Caco-2 (cell line): Measurements from ENCODE around the gene KCNV2. TPM values are rescaled to one million over a fixed set of nuclear protein-coding genes. Genes with fewer than 3 reads are reported as not detected.

ENCODE experiments used
- BruUV-seq: library from RNA; stranded (reverse); fragments of 400-500 nt; replicated peaks from 2 replicates; lab custom pipeline; 2021; lab: Mats Ljungman, UMichigan
- CTCF ChIA-PET: fragments of 300-600 bp; sonication (Branson Sonifier 250); formaldehyde crosslinking; loops from one replicate; lab custom pipeline; 2022; ENCODE audit warnings: antibody characterized with exemption; lab: Charles Lee
- POLR2A ChIA-PET: fragments of 300-600 bp; sonication (Branson Sonifier 250); formaldehyde crosslinking; loops from one replicate; lab custom pipeline; 2022; ENCODE audit warnings: antibody characterized with exemption; lab: Charles Lee
- DNase-seq, 2 experiments: peaks; one replicate each; pipeline versions ENCODE4 v3.0.0 to v3.0.0-alpha.2; 2020 to 2022
- H3K27me3 ChIP-seq: replicated peaks from 2 replicates; pipeline ENCODE4 v1.6.0; 2011; ENCODE audit warnings: low read length; ENCODE audit not compliant: control insufficient read depth, insufficient read depth
- H3K36me3 ChIP-seq: 2 replicates; pipeline ENCODE4 v1.5.1; 2011; ENCODE audit warnings: low read length; ENCODE audit not compliant: control insufficient read depth, insufficient read depth
- H3K4me1 ChIP-seq: fragments of 250-450 bp; sonication (Bioruptor Pico); 2 replicates; pipeline ENCODE4 v1.5.1; 2020; ENCODE audit warnings: mild to moderate bottlenecking
- H3K4me3 ChIP-seq: 2 replicates; pipeline ENCODE4 v1.5.1; 2011; ENCODE audit warnings: low read depth, mild to moderate bottlenecking, control low read depth, low read length
- H3K9me3 ChIP-seq: fragments of 250-450 bp; sonication (Bioruptor Pico); 2 replicates; pipeline ENCODE4 v1.5.1; 2020; ENCODE audit warnings: mild to moderate bottlenecking, moderate library complexity
- H3K27ac Mint-ChIP-seq: one replicate; pipeline ENCODE4 v1.8.0; 2022; ENCODE audit warnings: mixed read lengths; ENCODE audit not compliant: unreplicated experiment
- H3K27me3 Mint-ChIP-seq: one replicate; pipeline ENCODE4 v1.8.0; 2022; ENCODE audit warnings: mixed read lengths; ENCODE audit not compliant: insufficient read depth, unreplicated experiment
- H3K36me3 Mint-ChIP-seq: one replicate; pipeline ENCODE4 v1.8.0; 2022; ENCODE audit warnings: mild to moderate bottlenecking, mixed read lengths; ENCODE audit not compliant: insufficient read depth, unreplicated experiment
- H3K4me1 Mint-ChIP-seq: one replicate; pipeline ENCODE4 v1.8.0; 2022; ENCODE audit warnings: low read depth, mixed read lengths; ENCODE audit not compliant: unreplicated experiment
- H3K4me3 Mint-ChIP-seq: one replicate; pipeline ENCODE4 v1.8.0; 2022; ENCODE audit warnings: mild to moderate bottlenecking, moderate library complexity, mixed read lengths; ENCODE audit not compliant: unreplicated experiment
- H3K9me3 Mint-ChIP-seq: one replicate; pipeline ENCODE4 v1.8.0; 2022; ENCODE audit warnings: mixed read lengths; ENCODE audit not compliant: unreplicated experiment
- intact Hi-C: fragments of 100-400 bp; cut with micrococcal nuclease; formaldehyde crosslinking; loops from one replicate; pipeline ENCODE4 v1.10.0; 2022; ENCODE audit not compliant: unreplicated experiment
- total RNA-seq: library from RNA; stranded (reverse); gene quantifications from 2 replicates; pipeline ENCODE4 v1.2.3, GENCODE V29; 2022
- TF ChIP-seq, protein P1 (sequence below), 2 experiments: fragments of 200-600 bp in 1 of 2; IDR thresholded peaks; 1 replicate in 1 of 2; 2 replicates in 1 of 2; pipeline versions ENCODE4 v1.5.1 to v1.8.0; 2011 to 2022; ENCODE audit warnings: antibody characterized with exemption in 1 of 2, control low read depth in 1 of 2, inconsistent platforms in 1 of 2, low read depth in 1 of 2, low read length in 1 of 2, mild to moderate bottlenecking in 1 of 2, moderate library complexity in 1 of 2; ENCODE audit not compliant: insufficient read depth in 1 of 2, severe bottlenecking in 1 of 2, unreplicated experiment in 1 of 2

The KCNV2 gene
- total RNA-seq, 1 experiment from 2014 or later: not detected

DNA sequence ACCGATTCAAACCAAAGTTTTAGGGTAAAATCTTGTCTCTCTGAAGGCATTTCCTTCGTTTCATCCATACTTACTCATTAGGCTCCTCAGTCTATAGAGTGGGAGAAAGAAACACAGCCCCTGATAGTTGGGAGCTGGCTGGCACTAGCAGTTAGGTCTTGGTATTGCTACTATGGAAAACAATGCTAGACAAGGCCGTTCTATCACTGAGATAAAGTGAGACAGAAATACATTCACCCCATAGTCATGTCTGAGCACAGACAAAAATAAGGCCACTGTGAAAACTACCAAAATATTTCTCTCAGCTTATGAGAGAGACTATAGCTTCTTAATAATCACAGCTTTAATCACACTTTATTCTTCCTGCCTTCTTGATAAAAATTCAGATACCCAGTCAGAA lies 28.7 kb upstream of the KCNV2 start:
- no peaks in the 10 kb centered on the region for H3K27me3 Mint-ChIP-seq
- no peaks in the 10 kb centered on the region for H3K36me3 ChIP-seq
- intact Hi-C loops: no loop called here
- no TSS peak for BruUV-seq
- H3K4me3 ChIP-seq: no peak overlapping the region
- no peak overlapping the region for H3K27ac Mint-ChIP-seq
- peaks cover 7% of the 10 kb centered on the region; the same call in 1 of the 2 replicates for H3K4me1 ChIP-seq
- H3K27me3 ChIP-seq: no peaks in the 10 kb centered on the region
- no peaks in the 10 kb centered on the region for H3K9me3 Mint-ChIP-seq
- CTCF ChIA-PET: no interaction called here
- TF ChIP-seq, protein P1, sequence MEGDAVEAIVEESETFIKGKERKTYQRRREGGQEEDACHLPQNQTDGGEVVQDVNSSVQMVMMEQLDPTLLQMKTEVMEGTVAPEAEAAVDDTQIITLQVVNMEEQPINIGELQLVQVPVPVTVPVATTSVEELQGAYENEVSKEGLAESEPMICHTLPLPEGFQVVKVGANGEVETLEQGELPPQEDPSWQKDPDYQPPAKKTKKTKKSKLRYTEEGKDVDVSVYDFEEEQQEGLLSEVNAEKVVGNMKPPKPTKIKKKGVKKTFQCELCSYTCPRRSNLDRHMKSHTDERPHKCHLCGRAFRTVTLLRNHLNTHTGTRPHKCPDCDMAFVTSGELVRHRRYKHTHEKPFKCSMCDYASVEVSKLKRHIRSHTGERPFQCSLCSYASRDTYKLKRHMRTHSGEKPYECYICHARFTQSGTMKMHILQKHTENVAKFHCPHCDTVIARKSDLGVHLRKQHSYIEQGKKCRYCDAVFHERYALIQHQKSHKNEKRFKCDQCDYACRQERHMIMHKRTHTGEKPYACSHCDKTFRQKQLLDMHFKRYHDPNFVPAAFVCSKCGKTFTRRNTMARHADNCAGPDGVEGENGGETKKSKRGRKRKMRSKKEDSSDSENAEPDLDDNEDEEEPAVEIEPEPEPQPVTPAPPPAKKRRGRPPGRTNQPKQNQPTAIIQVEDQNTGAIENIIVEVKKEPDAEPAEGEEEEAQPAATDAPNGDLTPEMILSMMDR (IDR thresholded peaks at IDR 0.05; ENCODE audit: insufficient read depth in 1 of 2, low read depth in 1 of 2, low read length in 1 of 2, severe bottlenecking in 1 of 2, unreplicated experiment in 1 of 2): no peak
- no peaks in the 10 kb centered on the region for H3K36me3 Mint-ChIP-seq
- no peaks in the 10 kb centered on the region for H3K9me3 ChIP-seq
- H3K4me1 Mint-ChIP-seq: peaks cover 15% of the 10 kb centered on the region
- no peak overlapping the region for H3K4me3 Mint-ChIP-seq
- DNase-seq: no peak
- POLR2A ChIA-PET: no interaction called here

DNA sequence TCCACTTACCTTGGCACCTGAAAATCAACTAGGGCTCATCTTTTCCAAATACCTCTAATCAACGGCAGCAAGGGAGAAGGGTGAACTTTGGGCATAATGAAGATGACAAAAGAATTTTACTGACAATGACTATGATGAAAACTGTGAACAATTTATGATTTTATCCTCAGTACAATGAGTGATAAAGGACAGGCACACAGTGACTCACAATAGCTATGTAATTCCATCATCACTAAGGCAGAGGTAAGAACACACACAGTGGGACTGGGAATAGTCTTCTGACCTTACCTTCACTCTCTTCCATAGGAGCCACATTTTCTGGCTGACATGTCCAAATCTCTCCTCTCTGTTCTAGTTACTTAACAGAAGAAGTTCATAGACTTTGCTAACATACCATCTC lies 26.1 kb upstream of the KCNV2 start:
- Histone ChIP-seq H3K4me1 (peaks cover 7% of the 10 kb centered on the region; the same call in 1 of the 2 replicates), H3K4me3 (no peak overlapping the region), H3K27me3 (no peaks in the 10 kb centered on the region), H3K9me3 (no peaks in the 10 kb centered on the region), H3K36me3 (no peaks in the 10 kb centered on the region)
- intact Hi-C loops: no loop called here
- POLR2A ChIA-PET: no interaction called here
- Mint-ChIP-seq H3K4me3 (no peak overlapping the region), H3K4me1 (peaks cover 15% of the 10 kb centered on the region), H3K27me3 (no peaks in the 10 kb centered on the region), H3K36me3 (no peaks in the 10 kb centered on the region), H3K9me3 (no peaks in the 10 kb centered on the region), H3K27ac (no peak overlapping the region)
- TF ChIP-seq, protein P1 (IDR thresholded peaks at IDR 0.05; ENCODE audit: insufficient read depth in 1 of 2, low read depth in 1 of 2, low read length in 1 of 2, severe bottlenecking in 1 of 2, unreplicated experiment in 1 of 2): no peak
- DNase-seq: no peak
- CTCF ChIA-PET: no interaction called here
- BruUV-seq: no TSS peak

DNA sequence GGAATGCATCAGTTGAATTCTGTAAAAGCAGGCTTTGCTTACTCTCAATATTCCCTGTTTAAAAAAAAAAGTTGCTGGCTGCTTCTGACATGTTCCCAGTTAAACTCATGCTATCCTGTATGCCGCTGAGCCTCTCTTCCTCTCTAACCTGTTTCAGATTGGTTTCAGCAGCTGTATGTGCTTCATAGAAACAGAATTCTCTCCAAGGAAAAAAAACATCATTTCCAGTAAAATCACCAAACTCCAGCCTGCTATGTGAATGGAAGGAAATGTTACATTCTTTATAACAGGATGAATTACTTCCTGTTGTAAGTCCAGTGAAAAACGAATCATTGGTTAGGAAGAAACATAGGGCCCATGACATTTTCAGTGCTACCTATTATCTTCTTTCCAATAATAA lies 25.7 kb upstream of the KCNV2 start:
- H3K4me3 Mint-ChIP-seq: no peak overlapping the region

More for the DNA sequence above, 25.7 kb upstream of the KCNV2 start:
- ChIA-PET POLR2A (no interaction called here), CTCF (no interaction called here)
- Histone ChIP-seq H3K27me3 (no peaks in the 10 kb centered on the region), H3K4me3 (no peak overlapping the region), H3K36me3 (no peaks in the 10 kb centered on the region), H3K9me3 (no peaks in the 10 kb centered on the region), H3K4me1 (peaks cover 7% of the 10 kb centered on the region; the same call in 1 of the 2 replicates)
- TF ChIP-seq, protein P1 (IDR thresholded peaks at IDR 0.05; ENCODE audit: insufficient read depth in 1 of 2, low read depth in 1 of 2, low read length in 1 of 2, severe bottlenecking in 1 of 2, unreplicated experiment in 1 of 2): no peak
- Mint-ChIP-seq H3K9me3 (no peaks in the 10 kb centered on the region), H3K27ac (no peak overlapping the region), H3K36me3 (no peaks in the 10 kb centered on the region), H3K27me3 (no peaks in the 10 kb centered on the region), H3K4me1 (peaks cover 15% of the 10 kb centered on the region)
- intact Hi-C loops: no loop called here
- no peak for DNase-seq
- BruUV-seq: no TSS peak
